ENCODE data around the gene TSPAN14.
"Not testable (repeated sequence)": the region's sequence is repeated elsewhere in the genome, so short reads cannot be mapped to it uniquely, and the experiment has no call there.

Gene TSPAN14

GRCh38 chr10:80526742-80527141 is 72.6 kb downstream of the TSPAN14 start:
- no peak for TF ChIP-seq TAF1 (IDR thresholded peaks at IDR 0.05; ENCODE audit: low read depth, low read length)
- TF ChIP-seq POLR2A (IDR thresholded peaks at IDR 0.05; ENCODE audit: low read depth, low read length) = no peak
- TF ChIP-seq SPI1 (IDR thresholded peaks at IDR 0.05; ENCODE audit: low read depth, low read length) = no peak
- no peak for TF ChIP-seq PAX5 (IDR thresholded peaks at IDR 0.05; ENCODE audit: insufficient read depth, low read length, severe bottlenecking)
- no peak for TF ChIP-seq POU2F2 (IDR thresholded peaks at IDR 0.05; ENCODE audit: low read depth, low read length)
- TF ChIP-seq POLR2AphosphoS5 (IDR thresholded peaks at IDR 0.05; ENCODE audit: low read depth, low read length) = no peak
- DNase-seq (ENCODE audit: insufficient read length, low spot score) (no peak), FAIRE-seq (peak; percentile 48)

GRCh38 chr10:80528185-80528700 is 74.1 kb downstream of the TSPAN14 start:
- FAIRE-seq (no peak), DNase-seq (ENCODE audit: insufficient read length, low spot score) (no peak)
- no peak for TF ChIP-seq POU2F2 (IDR thresholded peaks at IDR 0.05; ENCODE audit: low read depth, low read length)
- no peak for TF ChIP-seq TAF1 (IDR thresholded peaks at IDR 0.05; ENCODE audit: low read depth, low read length)
- no peak; the same call in 1 of the 2 replicates for TF ChIP-seq SPI1 (IDR thresholded peaks at IDR 0.05; ENCODE audit: low read depth, low read length)
- no peak for TF ChIP-seq PAX5 (IDR thresholded peaks at IDR 0.05; ENCODE audit: insufficient read depth, low read length, severe bottlenecking)
- TF ChIP-seq POLR2AphosphoS5 (IDR thresholded peaks at IDR 0.05; ENCODE audit: low read depth, low read length) = no peak
- no peak for TF ChIP-seq POLR2A (IDR thresholded peaks at IDR 0.05; ENCODE audit: low read depth, low read length)

- TF ChIP-seq PAX5 (IDR thresholded peaks at IDR 0.05; ENCODE audit: insufficient read depth, low read length, severe bottlenecking) (no peak), TAF1 (IDR thresholded peaks at IDR 0.05; ENCODE audit: low read depth, low read length) (no peak), POU2F2 (IDR thresholded peaks at IDR 0.05; ENCODE audit: low read depth, low read length) (no peak), POLR2A (IDR thresholded peaks at IDR 0.05; ENCODE audit: low read depth, low read length) (no peak), POLR2AphosphoS5 (IDR thresholded peaks at IDR 0.05; ENCODE audit: low read depth, low read length) (no peak), SPI1 (IDR thresholded peaks at IDR 0.05; ENCODE audit: low read depth, low read length) (no peak)
- no peak for DNase-seq (ENCODE audit: insufficient read length, low spot score)
Measured at GRCh38 chr10:80528901-80529300, 74.8 kb downstream of the TSPAN14 start.

GRCh38 chr10:80529604-80530003 is 75.5 kb downstream of the TSPAN14 start:
- DNase-seq (ENCODE audit: insufficient read length, low spot score) (no peak), FAIRE-seq (no peak)
- TF ChIP-seq POU2F2 (IDR thresholded peaks at IDR 0.05; ENCODE audit: low read depth, low read length) = no peak
- no peak for TF ChIP-seq SPI1 (IDR thresholded peaks at IDR 0.05; ENCODE audit: low read depth, low read length)
- TF ChIP-seq PAX5 (IDR thresholded peaks at IDR 0.05; ENCODE audit: insufficient read depth, low read length, severe bottlenecking) = no peak
- no peak for TF ChIP-seq POLR2AphosphoS5 (IDR thresholded peaks at IDR 0.05; ENCODE audit: low read depth, low read length)
- TF ChIP-seq POLR2A (IDR thresholded peaks at IDR 0.05; ENCODE audit: low read depth, low read length) = no peak
- TF ChIP-seq TAF1 (IDR thresholded peaks at IDR 0.05; ENCODE audit: low read depth, low read length) = no peak

More at GRCh38 chr10:80528901-80529300, 74.8 kb downstream of the TSPAN14 start:
- no peak for FAIRE-seq

- no peak for FAIRE-seq
- DNase-seq (ENCODE audit: insufficient read length, low spot score) = no peak
- TF ChIP-seq POU2F2 (IDR thresholded peaks at IDR 0.05; ENCODE audit: low read depth, low read length) (no peak), SPI1 (IDR thresholded peaks at IDR 0.05; ENCODE audit: low read depth, low read length) (0 out of 2 replicates have a peak, but pooled peaks have one; percentile 19)
Measured at GRCh38 chr10:80530251-80530650, 76.1 kb downstream of the TSPAN14 start.

GRCh38 chr10:80530816-80531215 is 76.7 kb downstream of the TSPAN14 start:
- TF ChIP-seq TAF1 (IDR thresholded peaks at IDR 0.05; ENCODE audit: low read depth, low read length) (no peak), POLR2A (IDR thresholded peaks at IDR 0.05; ENCODE audit: low read depth, low read length) (no peak), PAX5 (IDR thresholded peaks at IDR 0.05; ENCODE audit: insufficient read depth, low read length, severe bottlenecking) (no peak), POLR2AphosphoS5 (IDR thresholded peaks at IDR 0.05; ENCODE audit: low read depth, low read length) (no peak), POU2F2 (IDR thresholded peaks at IDR 0.05; ENCODE audit: low read depth, low read length) (no peak), SPI1 (IDR thresholded peaks at IDR 0.05; ENCODE audit: low read depth, low read length) (no peak)
- DNase-seq (ENCODE audit: insufficient read length, low spot score) = no peak
- FAIRE-seq = no peak

- no peak for FAIRE-seq
- DNase-seq (ENCODE audit: insufficient read length, low spot score) = no peak
- no peak for TF ChIP-seq PAX5 (IDR thresholded peaks at IDR 0.05; ENCODE audit: insufficient read depth, low read length, severe bottlenecking)
Measured at GRCh38 chr10:80532571-80532970, 78.5 kb downstream of the TSPAN14 start.

- DNase-seq (ENCODE audit: insufficient read length, low spot score); FAIRE-seq: not testable (repeated sequence)
Measured at GRCh38 chr10:80534059-80534458, 79.9 kb downstream of the TSPAN14 start.

- FAIRE-seq; DNase-seq (ENCODE audit: insufficient read length, low spot score): not testable (repeated sequence)
Measured at GRCh38 chr10:80534646-80535045, 80.5 kb downstream of the TSPAN14 start.

- FAIRE-seq (no peak), DNase-seq (ENCODE audit: insufficient read length, low spot score) (peak; percentile 78)
Measured at GRCh38 chr10:80535671-80536360, 81.7 kb downstream of the TSPAN14 start.

More at GRCh38 chr10:80535671-80536360, 81.7 kb downstream of the TSPAN14 start:
- no peak for TF ChIP-seq PAX5 (IDR thresholded peaks at IDR 0.05; ENCODE audit: insufficient read depth, low read length, severe bottlenecking)
- no peak for TF ChIP-seq POLR2AphosphoS5 (IDR thresholded peaks at IDR 0.05; ENCODE audit: low read depth, low read length)
- 0 out of 2 replicates have a peak, but pooled peaks have one; percentile 30 for TF ChIP-seq POU2F2 (IDR thresholded peaks at IDR 0.05; ENCODE audit: low read depth, low read length)
- TF ChIP-seq SPI1 (IDR thresholded peaks at IDR 0.05; ENCODE audit: low read depth, low read length) = no peak
- peak; percentile 55 for TF ChIP-seq POLR2A (IDR thresholded peaks at IDR 0.05; ENCODE audit: low read depth, low read length)
- no peak for TF ChIP-seq TAF1 (IDR thresholded peaks at IDR 0.05; ENCODE audit: low read depth, low read length)
